Naive thymus-derived CD4-positive, alpha-beta T cell (primary cell): ENCODE measurements around the gene PKHD1. TPM values are rescaled to one million over a fixed set of nuclear protein-coding genes. Genes with fewer than 3 reads are reported as not detected.

ENCODE experiments used
- ATAC-seq: fragments of 150-1000 bp; cut with Tn5 transposase; 2 replicates; pipeline ENCODE4 v1.10.0; 2021; ENCODE audit warnings: mild to moderate bottlenecking, moderate library complexity
- CTCF ChIA-PET: fragments of 350-600 bp; sonication (Branson Sonifier 250); formaldehyde crosslinking; loops from one replicate; lab custom pipeline; 2021; ENCODE audit warnings: antibody characterized with exemption; lab: Charles Lee
- POLR2A ChIA-PET: fragments of 350-600 bp; sonication (Branson Sonifier 250); formaldehyde crosslinking; loops from one replicate; lab custom pipeline; 2021; ENCODE audit warnings: antibody characterized with exemption, inconsistent platforms; lab: Charles Lee
- DNase-seq, 9 donors: peaks; one replicate each; pipeline versions ENCODE4 v3.0.0 to v3.0.0-alpha.2; 2020 to 2022; ENCODE audit warnings: mixed read lengths in 1 of 9
- H3K27ac ChIP-seq: one replicate; pipeline ENCODE4 v1.7.0; 2013; ENCODE audit warnings: mild to moderate bottlenecking, low read depth, low read length, moderate library complexity
- H3K27me3 ChIP-seq, 2 donors: one replicate each; pipeline ENCODE4 v1.7.0; 2013; ENCODE audit warnings: low read length in 2 of 2, mild to moderate bottlenecking in 2 of 2, moderate library complexity in 2 of 2; ENCODE audit not compliant: control insufficient read depth in 2 of 2, insufficient read depth in 2 of 2
- H3K36me3 ChIP-seq, 3 experiments: 1 replicate in 2 of 3; 2 replicates in 1 of 3; pipeline ENCODE4 v1.7.0; 2013; ENCODE audit warnings: low read length in 3 of 3, mild to moderate bottlenecking in 3 of 3, moderate library complexity in 1 of 3; ENCODE audit not compliant: insufficient read depth in 3 of 3, control insufficient read depth in 2 of 3
- H3K4me1 ChIP-seq, 2 donors: one replicate each; pipeline ENCODE4 v1.7.0; 2013; ENCODE audit warnings: low read length in 2 of 2, mild to moderate bottlenecking in 2 of 2, moderate library complexity in 1 of 2; ENCODE audit not compliant: control insufficient read depth in 2 of 2, insufficient read depth in 2 of 2
- H3K4me3 ChIP-seq: 2 replicates; pipeline ENCODE4 v1.7.0; 2013; ENCODE audit warnings: mild to moderate bottlenecking, low read length
- H3K9me3 ChIP-seq, 3 experiments: 1 replicate in 2 of 3; 2 replicates in 1 of 3; pipeline ENCODE4 v1.7.0; 2013; ENCODE audit warnings: low read length in 3 of 3; ENCODE audit not compliant: control insufficient read depth in 2 of 3
- H3K27ac Mint-ChIP-seq, 9 donors: one replicate each; pipeline ENCODE4 v1.8.0; 2020 to 2022; ENCODE audit warnings: mixed read lengths in 9 of 9, mild to moderate bottlenecking in 8 of 9, moderate library complexity in 5 of 9, inconsistent platforms in 2 of 9
- H3K27me3 Mint-ChIP-seq, 5 donors: one replicate each; pipeline ENCODE4 v1.8.0; 2021 to 2022; ENCODE audit warnings: mixed read lengths in 5 of 5, mild to moderate bottlenecking in 1 of 5
- H3K36me3 Mint-ChIP-seq, 5 donors: one replicate each; pipeline ENCODE4 v1.8.0; 2020 to 2022; ENCODE audit warnings: mixed read lengths in 5 of 5, mild to moderate bottlenecking in 3 of 5, inconsistent platforms in 1 of 5
- H3K4me1 Mint-ChIP-seq, 7 donors: one replicate each; pipeline ENCODE4 v1.8.0; 2020 to 2022; ENCODE audit warnings: mixed read lengths in 7 of 7, mild to moderate bottlenecking in 3 of 7, inconsistent platforms in 1 of 7
- H3K4me3 Mint-ChIP-seq, 10 donors: one replicate each; pipeline ENCODE4 v1.8.0; 2020 to 2022; ENCODE audit warnings: mild to moderate bottlenecking in 10 of 10, mixed read lengths in 10 of 10, moderate library complexity in 6 of 10, inconsistent platforms in 2 of 10
- H3K9me3 Mint-ChIP-seq, 11 donors: one replicate each; pipeline ENCODE4 v1.8.0; 2020 to 2022; ENCODE audit warnings: mixed read lengths in 11 of 11, mild to moderate bottlenecking in 4 of 11, inconsistent platforms in 1 of 11, moderate library complexity in 1 of 11
- intact Hi-C, 2 donors: fragments of 100-400 bp; cut with micrococcal nuclease; formaldehyde crosslinking; loops; one replicate each; pipeline ENCODE4 v1.15.1; 2023
- polyA plus RNA-seq, 2 donors: library from polyadenylated mRNA; unstranded; fragments of 300-500 nt; fragmentation: Illumina TruSeq; gene quantifications; one replicate each; pipeline ENCODE4 v1.2.3, GENCODE V29; 2021
- total RNA-seq, 6 experiments: library from RNA in 5 of 6; stranded (reverse) in 5 of 6; gene quantifications; 1 replicate in 5 of 6; 2 replicates in 1 of 6; pipeline ENCODE4 v1.2.3 and lab custom pipeline; 2021 to 2026

PKHD1 gene
- total and polyA plus RNA-seq, 7 experiments from 2014 or later: not detected

DNA sequence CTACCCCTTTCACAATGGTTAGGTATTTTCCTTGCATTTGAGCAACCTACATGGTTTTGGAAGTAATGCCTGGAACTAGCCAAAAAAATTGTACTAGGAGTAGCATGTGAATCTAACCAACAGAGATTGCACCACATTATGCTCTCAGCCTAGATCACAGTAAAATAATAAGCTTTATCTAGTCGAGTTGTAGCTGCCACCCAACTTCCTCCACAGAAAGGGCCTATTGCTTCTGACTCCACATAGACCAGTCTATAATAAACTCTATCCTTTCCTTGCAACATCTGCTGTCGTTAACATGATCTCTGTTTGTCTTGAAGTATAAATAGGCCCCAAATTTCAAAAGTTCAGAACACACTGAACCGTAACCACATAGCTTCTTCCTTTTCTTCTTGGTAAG, 375.5 kb downstream of the PKHD1 start:
- Mint-ChIP-seq H3K27ac (no peak overlapping the region), H3K9me3 (peaks cover 0 to 14% (median 0%) of the 10 kb centered on the region in 11 donors), H3K27me3 (peaks cover 0 to 4% (median 0%) of the 10 kb centered on the region in 5 donors), H3K36me3 (no peaks in the 10 kb centered on the region), H3K4me1 (no peaks in the 10 kb centered on the region), H3K4me3 (no peak overlapping the region)
- intact Hi-C loops: no loop called here
- H3K27ac ChIP-seq: no peak overlapping the region
- no peaks in the 10 kb centered on the region for H3K27me3 ChIP-seq
- H3K9me3 ChIP-seq: no peaks in the 10 kb centered on the region
- no peaks in the 10 kb centered on the region for H3K4me1 ChIP-seq
- no peak for ATAC-seq
- H3K36me3 ChIP-seq: no peaks in the 10 kb centered on the region
- no peak for DNase-seq
- CTCF ChIA-PET: no interaction called here
- no peak overlapping the region for H3K4me3 ChIP-seq
- POLR2A ChIA-PET: no interaction called here

DNA sequence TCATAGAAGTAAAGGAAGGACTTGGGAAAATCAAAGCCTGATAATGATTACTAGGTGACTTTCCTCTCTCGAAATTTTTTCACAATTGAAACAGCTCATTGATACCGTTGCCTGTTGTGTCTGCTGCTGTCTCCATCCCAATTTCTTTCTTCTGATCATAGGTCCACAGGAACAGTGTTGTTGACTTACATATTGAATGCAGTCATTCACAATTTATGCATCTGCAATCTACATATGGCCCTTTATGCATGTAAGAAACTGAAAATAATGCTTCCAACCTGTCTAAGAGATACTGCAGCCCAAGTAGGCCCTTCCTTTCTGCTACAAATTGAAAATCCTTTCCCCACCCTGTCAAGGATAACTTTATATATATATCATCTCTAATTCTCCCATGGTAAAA, 381.3 kb downstream of the PKHD1 start:
- intact Hi-C loops: no loop called here
- no peaks in the 10 kb centered on the region for H3K27me3 Mint-ChIP-seq
- DNase-seq: no peak
- H3K36me3 Mint-ChIP-seq: no peaks in the 10 kb centered on the region
- ChIA-PET CTCF (no interaction called here), POLR2A (no interaction called here)
- H3K9me3 ChIP-seq: no peaks in the 10 kb centered on the region
- ATAC-seq: no peak
- no peaks in the 10 kb centered on the region for H3K4me1 Mint-ChIP-seq
- no peaks in the 10 kb centered on the region for H3K4me1 ChIP-seq
- H3K4me3 ChIP-seq: no peak overlapping the region
- H3K9me3 Mint-ChIP-seq: peaks cover 0 to 11% (median 0%) of the 10 kb centered on the region in 11 donors
- H3K27ac Mint-ChIP-seq: no peak overlapping the region
- H3K36me3 ChIP-seq: no peaks in the 10 kb centered on the region
- H3K27me3 ChIP-seq: no peaks in the 10 kb centered on the region
- H3K4me3 Mint-ChIP-seq: no peak overlapping the region
- H3K27ac ChIP-seq: no peak overlapping the region

DNA sequence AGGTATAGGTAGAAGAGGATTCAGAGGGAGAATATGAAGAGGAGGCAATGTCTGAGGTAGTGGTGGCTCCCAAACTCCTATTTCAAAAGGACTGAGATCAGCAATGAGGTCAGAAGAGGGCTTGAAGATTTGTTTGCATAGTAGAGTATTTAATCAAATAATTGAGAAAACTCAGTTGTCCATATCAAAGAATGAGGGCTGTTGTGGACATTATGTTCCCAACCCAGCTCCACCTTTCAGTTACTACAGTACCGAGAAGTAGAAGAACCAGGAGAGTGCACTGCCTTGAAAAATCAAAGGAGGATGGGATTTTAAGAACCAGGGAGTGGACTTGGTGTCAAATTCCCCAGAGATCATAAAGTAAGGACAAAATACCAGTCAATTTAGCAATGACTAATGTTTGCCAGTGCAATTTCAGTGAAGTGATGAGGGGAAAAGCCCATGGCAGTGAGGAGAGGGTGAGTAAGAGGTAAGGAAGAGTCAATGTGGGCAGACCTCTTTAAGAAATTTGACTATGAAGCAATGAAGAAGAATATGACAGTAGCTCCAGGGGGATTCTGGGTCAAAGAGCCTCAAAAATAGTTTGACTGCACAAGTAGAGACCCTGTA, 382.4 kb downstream of the PKHD1 start:
- H3K27me3 ChIP-seq: no peaks in the 10 kb centered on the region
- H3K27ac Mint-ChIP-seq: no peak overlapping the region
- no peak overlapping the region for H3K4me3 ChIP-seq
- POLR2A ChIA-PET: no interaction called here
- no peak overlapping the region for H3K27ac ChIP-seq
- H3K36me3 Mint-ChIP-seq: no peaks in the 10 kb centered on the region
- H3K9me3 Mint-ChIP-seq: peaks cover 0 to 11% (median 0%) of the 10 kb centered on the region in 11 donors
- no peaks in the 10 kb centered on the region for H3K4me1 Mint-ChIP-seq
- H3K4me1 ChIP-seq: no peaks in the 10 kb centered on the region
- H3K36me3 ChIP-seq: no peaks in the 10 kb centered on the region
- H3K27me3 Mint-ChIP-seq: no peaks in the 10 kb centered on the region
- no peak for DNase-seq
- H3K4me3 Mint-ChIP-seq: no peak overlapping the region
- H3K9me3 ChIP-seq: no peaks in the 10 kb centered on the region
- CTCF ChIA-PET: no interaction called here
- intact Hi-C loops: no loop called here
- no peak for ATAC-seq

DNA sequence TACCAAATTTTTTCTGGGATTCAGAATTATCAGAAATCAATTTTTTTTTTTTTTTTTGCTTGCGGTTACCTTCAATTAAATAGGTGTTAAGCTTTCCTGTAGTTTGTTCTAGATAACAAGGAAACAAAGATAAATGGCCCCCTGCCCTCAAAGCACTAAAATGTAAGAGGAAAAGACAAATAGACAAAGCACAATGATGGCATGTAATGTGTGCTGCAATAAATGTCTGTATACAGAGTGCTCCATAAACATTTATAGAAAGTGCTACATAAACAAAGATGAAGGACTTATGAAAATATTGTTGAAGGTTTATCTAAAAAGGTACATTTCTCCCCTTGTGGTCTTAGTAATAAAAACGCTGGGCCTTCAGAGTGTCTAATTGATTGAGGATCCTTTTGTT, 384.6 kb downstream of the PKHD1 start:
- DNase-seq (no peak), ATAC-seq (no peak)
- ChIA-PET POLR2A (no interaction called here), CTCF (no interaction called here)
- Mint-ChIP-seq H3K36me3 (no peaks in the 10 kb centered on the region), H3K9me3 (peaks cover 0 to 5% (median 0%) of the 10 kb centered on the region in 11 donors), H3K27me3 (no peaks in the 10 kb centered on the region), H3K4me1 (no peaks in the 10 kb centered on the region), H3K27ac (no peak overlapping the region), H3K4me3 (no peak overlapping the region)
- no peak overlapping the region for H3K27ac ChIP-seq
- H3K27me3 ChIP-seq: no peaks in the 10 kb centered on the region
- H3K4me1 ChIP-seq: no peaks in the 10 kb centered on the region
- no peaks in the 10 kb centered on the region for H3K36me3 ChIP-seq
- intact Hi-C loops: no loop called here
- no peak overlapping the region for H3K4me3 ChIP-seq
- H3K9me3 ChIP-seq: no peaks in the 10 kb centered on the region

DNA sequence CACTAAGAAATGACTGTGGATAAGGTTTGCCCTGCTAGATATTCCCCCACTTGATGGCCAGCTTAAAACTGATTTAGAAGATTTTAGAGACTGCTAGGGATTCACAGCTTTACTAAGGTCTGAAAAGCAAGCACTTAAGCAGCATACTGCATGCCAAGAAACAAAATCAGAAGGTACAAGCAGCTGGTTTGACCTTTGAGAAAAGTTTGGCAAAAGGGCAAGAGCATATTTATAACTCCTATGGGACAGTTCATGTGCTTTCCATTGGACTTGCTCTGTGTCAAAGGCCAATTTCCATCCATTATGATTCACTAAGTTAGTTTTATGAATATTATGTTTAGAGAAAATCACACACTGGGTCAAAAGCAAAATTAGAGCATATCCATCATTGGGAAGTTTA, 402.8 kb downstream of the PKHD1 start:
- Histone ChIP-seq H3K27ac (no peak overlapping the region), H3K36me3 (no peaks in the 10 kb centered on the region), H3K4me3 (no peak overlapping the region), H3K27me3 (no peaks in the 10 kb centered on the region), H3K4me1 (no peaks in the 10 kb centered on the region), H3K9me3 (no peaks in the 10 kb centered on the region)
- ATAC-seq (no peak), DNase-seq (no peak)
- Mint-ChIP-seq H3K27me3 (no peaks in the 10 kb centered on the region), H3K4me1 (no peaks in the 10 kb centered on the region), H3K36me3 (no peaks in the 10 kb centered on the region), H3K27ac (no peak overlapping the region), H3K9me3 (peaks cover 0 to 16% (median 2%) of the 10 kb centered on the region in 11 donors), H3K4me3 (no peak overlapping the region)
- ChIA-PET CTCF (no interaction called here), POLR2A (no interaction called here)
- intact Hi-C loops: no loop called here

DNA sequence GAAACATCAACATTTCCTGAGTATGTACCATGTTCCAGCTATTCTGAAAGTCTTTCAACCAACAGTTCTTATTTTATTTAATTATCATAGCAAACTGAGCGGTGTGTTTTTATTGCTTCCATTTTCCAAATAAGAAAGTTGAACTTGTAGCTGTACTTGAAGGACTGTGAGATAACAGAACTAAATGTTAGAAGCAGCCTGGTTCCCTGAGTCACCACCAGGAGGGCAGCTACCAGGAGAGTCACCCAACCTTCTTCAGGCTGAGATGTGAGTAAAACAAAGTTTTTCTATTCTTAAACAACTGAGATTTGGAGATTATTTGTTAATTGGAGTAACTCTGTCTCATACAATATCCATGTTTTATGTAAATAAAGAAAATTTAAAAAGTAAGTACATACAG, 403.4 kb downstream of the PKHD1 start:
- Mint-ChIP-seq H3K27ac (no peak overlapping the region), H3K36me3 (no peaks in the 10 kb centered on the region), H3K4me3 (no peak overlapping the region), H3K9me3 (peaks cover 0 to 16% (median 2%) of the 10 kb centered on the region in 11 donors), H3K4me1 (no peaks in the 10 kb centered on the region), H3K27me3 (no peaks in the 10 kb centered on the region)
- no peak for ATAC-seq
- ChIA-PET POLR2A (no interaction called here), CTCF (no interaction called here)
- no peaks in the 10 kb centered on the region for H3K27me3 ChIP-seq
- no peak for DNase-seq
- no peaks in the 10 kb centered on the region for H3K36me3 ChIP-seq
- intact Hi-C loops: no loop called here
- H3K9me3 ChIP-seq: no peaks in the 10 kb centered on the region
- H3K4me3 ChIP-seq: no peak overlapping the region
- H3K27ac ChIP-seq: no peak overlapping the region
- no peaks in the 10 kb centered on the region for H3K4me1 ChIP-seq

DNA sequence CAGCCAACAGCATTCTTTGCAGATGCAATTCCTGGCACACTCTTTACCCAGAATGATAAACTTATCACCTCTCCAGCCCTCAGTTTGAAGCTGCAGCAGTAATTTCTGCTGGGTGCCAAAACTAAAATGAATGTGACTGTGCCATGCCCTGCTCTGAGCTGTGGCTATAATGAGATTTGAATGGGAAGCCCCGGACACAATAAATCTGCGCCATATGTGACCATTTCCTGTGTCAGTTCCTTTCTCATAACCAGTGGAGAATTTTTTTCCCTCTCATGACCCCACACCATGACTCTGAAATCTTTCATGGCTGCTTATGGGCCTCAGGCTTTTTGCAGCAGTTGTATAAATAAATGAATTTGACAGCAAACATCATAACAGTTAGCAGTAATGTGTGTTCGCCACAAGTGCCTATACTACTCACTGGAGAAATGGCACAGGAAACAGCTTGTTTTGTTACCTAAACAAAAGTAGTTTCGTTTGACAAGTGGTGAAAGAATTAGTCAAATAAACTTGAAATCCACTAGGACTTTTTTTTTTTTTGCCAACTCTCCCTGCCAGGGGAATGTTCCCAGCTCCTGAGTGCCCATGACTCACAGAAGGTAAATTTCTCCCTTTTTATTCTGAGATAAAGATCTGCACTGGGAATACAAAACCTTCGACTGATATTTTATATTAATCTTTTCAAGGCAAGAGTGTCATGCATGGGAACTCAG, 408.4 kb downstream of the PKHD1 start:
- Mint-ChIP-seq H3K9me3 (peaks cover 0 to 19% (median 0%) of the 10 kb centered on the region in 11 donors), H3K4me1 (no peaks in the 10 kb centered on the region), H3K27ac (no peak overlapping the region), H3K36me3 (no peaks in the 10 kb centered on the region), H3K27me3 (peaks cover 0 to 6% (median 0%) of the 10 kb centered on the region in 5 donors), H3K4me3 (no peak overlapping the region)
- no peaks in the 10 kb centered on the region for H3K4me1 ChIP-seq
- no peak for DNase-seq
- no peak overlapping the region for H3K27ac ChIP-seq
- ChIA-PET CTCF (no interaction called here), POLR2A (no interaction called here)
- ATAC-seq: no peak
- H3K4me3 ChIP-seq: no peak overlapping the region
- no peaks in the 10 kb centered on the region for H3K27me3 ChIP-seq
- no peaks in the 10 kb centered on the region for H3K36me3 ChIP-seq
- H3K9me3 ChIP-seq: no peaks in the 10 kb centered on the region
- intact Hi-C loops: no loop called here
